GM12878 (cell line): ENCODE data around the gene MYMK. TPM values are rescaled to one million over a fixed set of nuclear protein-coding genes. Genes with fewer than 3 reads are reported as not detected.

Experiments
- BCL11A ChIP-seq: IDR thresholded peaks from 2 replicates; pipeline ENCODE4 v1.6.1; 2011; ENCODE audit warnings: low read depth, low read length
- BCL3 ChIP-seq: IDR thresholded peaks from 2 replicates; pipeline ENCODE4 v1.6.1; 2011; ENCODE audit warnings: borderline replicate concordance, low read depth, mild to moderate bottlenecking, moderate library complexity, low read length; ENCODE audit not compliant: insufficient read depth, poor library complexity, severe bottlenecking
- EED ChIP-seq: sonication (generic); IDR thresholded peaks from 2 replicates; pipeline ENCODE4 v1.6.1; 2016; ENCODE audit warnings: antibody characterized with exemption, low read depth
- EP300 ChIP-seq, 2 experiments: fragments of 150-350 bp in 1 of 2; IDR thresholded peaks; 2 replicates each; pipeline ENCODE4 v1.6.1; 2011 to 2012; ENCODE audit warnings: low read depth in 2 of 2, low read length in 2 of 2, borderline replicate concordance in 1 of 2, improper control_type of control experiment in 1 of 2, inconsistent platforms in 1 of 2; ENCODE audit not compliant: control insufficient read depth in 1 of 2
- GABPA ChIP-seq: IDR thresholded peaks from 2 replicates; pipeline ENCODE4 v1.6.1; 2014; ENCODE audit warnings: antibody characterized with exemption, low read depth, mild to moderate bottlenecking, inconsistent platforms
- IRF4 ChIP-seq: IDR thresholded peaks from 2 replicates; pipeline ENCODE4 v1.6.1; 2011; ENCODE audit warnings: low read depth, low read length
- MEF2A ChIP-seq: IDR thresholded peaks from 2 replicates; pipeline ENCODE4 v1.6.1; 2011; ENCODE audit warnings: low read depth, mild to moderate bottlenecking, low read length, moderate library complexity; ENCODE audit not compliant: insufficient read depth
- MEF2B ChIP-seq: fragments of 450-650 bp; IDR thresholded peaks from 2 replicates; pipeline ENCODE4 v1.6.1; 2018; ENCODE audit warnings: mild to moderate bottlenecking, moderate library complexity; ENCODE audit not compliant: partially characterized antibody, poor library complexity, severe bottlenecking
- NFIC ChIP-seq: IDR thresholded peaks from 2 replicates; pipeline ENCODE4 v1.6.1; 2012; ENCODE audit warnings: low read depth, mild to moderate bottlenecking, inconsistent platforms, low read length, moderate library complexity
- NR2C2 ChIP-seq: IDR thresholded peaks from 2 replicates; pipeline ENCODE4 v1.6.1; 2011; ENCODE audit warnings: borderline replicate concordance, low read depth; ENCODE audit not compliant: control insufficient read depth, insufficient read length
- RELB ChIP-seq: fragments of 450-650 bp; IDR thresholded peaks from 2 replicates; pipeline ENCODE4 v1.6.1; 2017; ENCODE audit warnings: low read depth, mild to moderate bottlenecking, moderate library complexity
- SMC3 ChIP-seq: IDR thresholded peaks from 2 replicates; pipeline ENCODE4 v1.6.1; 2011; ENCODE audit warnings: low read length, improper control_type of control experiment, borderline replicate concordance
- SPI1 ChIP-seq: IDR thresholded peaks from 2 replicates; pipeline ENCODE4 v1.6.1; 2011; ENCODE audit warnings: low read depth, mild to moderate bottlenecking, low read length, moderate library complexity, borderline replicate concordance; ENCODE audit not compliant: insufficient read depth
- TCF12 ChIP-seq: IDR thresholded peaks from 2 replicates; pipeline ENCODE4 v1.6.1; 2011; ENCODE audit warnings: low read depth, mild to moderate bottlenecking, low read length
- TCF7 ChIP-seq: IDR thresholded peaks from 2 replicates; pipeline ENCODE4 v1.6.1; 2014; ENCODE audit warnings: antibody characterized with exemption, borderline replicate concordance
- YY1 ChIP-seq: IDR thresholded peaks from 2 replicates; pipeline ENCODE4 v1.6.1; 2011; ENCODE audit warnings: low read depth, mild to moderate bottlenecking, low read length
- ZBTB40 ChIP-seq: fragments of 450-650 bp; IDR thresholded peaks from 2 replicates; pipeline ENCODE4 v1.6.1; 2016; ENCODE audit warnings: mild to moderate bottlenecking, moderate library complexity, borderline replicate concordance
- ZNF384 ChIP-seq: IDR thresholded peaks from 2 replicates; pipeline ENCODE4 v1.6.1; 2012; ENCODE audit warnings: low read depth, mild to moderate bottlenecking, low read length, improper control_type of control experiment, borderline replicate concordance
- ZSCAN29 ChIP-seq: fragments of 450-650 bp; IDR thresholded peaks from 2 replicates; pipeline ENCODE4 v1.6.1; 2017; ENCODE audit warnings: mild to moderate bottlenecking, moderate library complexity
- polyA plus RNA-seq, 11 experiments: library from polyadenylated mRNA; depleted of rRNA in 4 of 11; unstranded in 6 of 11; stranded (reverse) in 5 of 11; fragments of >200 nt; fragmentation: Nextera tagmentation in 4 of 11; fragmentation: Illumina TruSeq in 1 of 11; extraction: Ambion mirVana in 4 of 11; extraction: Trizol in 1 of 11; gene quantifications; 1 replicate in 1 of 11; 2 replicates in 10 of 11; pipeline versions ENCODE4 v1.2.1 to v1.2.3, GENCODE V29; 2011 to 2016; ENCODE audit warnings: inconsistent platforms in 2 of 11, missing spikeins in 2 of 11, low read depth in 1 of 11
- total RNA-seq, 4 experiments: library from RNA; depleted of rRNA in 3 of 4; stranded (reverse); fragments of >200 nt in 3 of 4; fragmentation: Illumina TruSeq in 1 of 4; extraction: Trizol in 1 of 4; gene quantifications; 2 replicates each; pipeline versions ENCODE4 v1.2.1 to v1.2.3, GENCODE V29; 2013 to 2021

Gene MYMK
- total and polyA plus RNA-seq, 10 of the 15 experiments (the other 5 are each of a cell fraction or from before 2014, with no cell fraction given): not detected

GRCh38 chr9:133558191-133559126, 33.7 kb upstream of the MYMK start (continued):
- TF ChIP-seq IRF4: no peak
- no peak; the same call in 1 of the 2 replicates for TF ChIP-seq TCF7
- peak; percentile 12; the same call in 1 of the 2 replicates for TF ChIP-seq SPI1
- TF ChIP-seq EED: 0 out of 2 replicates have a peak, but pooled peaks have one; percentile 7
- no peak for TF ChIP-seq ZBTB40
- TF ChIP-seq SMC3: no peak
- TF ChIP-seq YY1: peak; percentile 85
- TF ChIP-seq ZNF384: no peak
- no peak for TF ChIP-seq NR2C2
- TF ChIP-seq RELB: no peak
- TF ChIP-seq TCF12: 0 out of 2 replicates have a peak, but pooled peaks have one; percentile 7
- TF ChIP-seq EP300 (IDR thresholded peaks at IDR 0.05; ENCODE audit: borderline replicate concordance in 1 of 2, control insufficient read depth in 1 of 2, low read depth in 2 of 2, low read length in 2 of 2): no peak
- peak; percentile 36 for TF ChIP-seq BCL3
- TF ChIP-seq NFIC: 0 out of 2 replicates have a peak, but pooled peaks have one; percentile 29
- TF ChIP-seq ZSCAN29: no peak
- 0 out of 2 replicates have a peak, but pooled peaks have one; percentile 8 for TF ChIP-seq BCL11A
- peak; percentile 35 for TF ChIP-seq MEF2B
- TF ChIP-seq GABPA: no peak
- peak; percentile 79 for TF ChIP-seq MEF2A
